Thoracic aorta (tissue), 2 donors: Measurements from ENCODE around the gene N4BP2L2. TPM values are rescaled to one million over a fixed set of nuclear protein-coding genes. Genes with fewer than 3 reads are reported as not detected.

ENCODE experiments used
- ATAC-seq: fragments of 150-250 bp; one replicate; pipeline ENCODE4 v1.8.0; 2017; ENCODE audit warnings: low read depth; ENCODE audit not compliant: insufficient number of reproducible peaks, low FRiP score
- DNase-seq: peaks from one replicate; pipeline ENCODE4 v3.0.0-alpha.2; 2020; ENCODE audit warnings: low spot score
- H3K27ac ChIP-seq, 2 donors: fragments of 200-600 bp; sonication (generic); 1 replicate in 1 of 2; 2 replicates in 1 of 2; pipeline ENCODE4 v1.5.1; 2016; ENCODE audit warnings: mild to moderate bottlenecking in 2 of 2, moderate library complexity in 2 of 2
- H3K27me3 ChIP-seq: fragments of 200-600 bp; sonication (generic); replicated peaks from 2 replicates; pipeline ENCODE4 v1.6.0; 2016; ENCODE audit warnings: mild to moderate bottlenecking; ENCODE audit not compliant: insufficient read depth
- H3K36me3 ChIP-seq: fragments of 200-600 bp; sonication (generic); one replicate; pipeline ENCODE4 v1.5.1; 2016
- H3K4me1 ChIP-seq, 2 donors: fragments of 200-600 bp; sonication (generic); 1 replicate in 1 of 2; 2 replicates in 1 of 2; pipeline versions ENCODE4 v1.5.1 to v1.6.0; 2016; ENCODE audit warnings: low read depth in 2 of 2, mild to moderate bottlenecking in 1 of 2; ENCODE audit not compliant: control insufficient read depth in 1 of 2
- H3K4me3 ChIP-seq: fragments of 200-600 bp; sonication (generic); 2 replicates; pipeline ENCODE4 v1.5.1; 2016; ENCODE audit warnings: mild to moderate bottlenecking
- H3K9me3 ChIP-seq: fragments of 200-600 bp; sonication (generic); 2 replicates; pipeline ENCODE4 v1.5.1; 2016
- CTCF ChIP-seq: fragments of 200-600 bp; sonication (generic); IDR thresholded peaks from one replicate; pipeline ENCODE4 v1.5.1; 2019; ENCODE audit warnings: antibody characterized with exemption
- total RNA-seq, 2 donors: library from RNA; depleted of rRNA; stranded (reverse); fragments of >200 nt; gene quantifications; one replicate each; pipeline versions ENCODE4 v1.1.0 to v1.2.3, GENCODE V29; 2016

Gene N4BP2L2
- total RNA-seq, 2 donors from 2014 or later, result 135 to 251 TPM

GRCh38 chr13:32384702-32385101 lies 153.9 kb downstream of the N4BP2L2 start:
- no peaks in the 10 kb centered on the region for H3K4me1 ChIP-seq
- H3K27me3 ChIP-seq, result no peaks in the 10 kb centered on the region
- H3K36me3 ChIP-seq, result no peaks in the 10 kb centered on the region
- DNase-seq (no peak), ATAC-seq (no peak)
- no peaks in the 10 kb centered on the region for H3K9me3 ChIP-seq
- TF ChIP-seq CTCF, result no peak
- H3K27ac ChIP-seq, result no peak overlapping the region
- H3K4me3 ChIP-seq, result no peak overlapping the region

- ATAC-seq (no peak), DNase-seq (no peak)
- H3K27me3 ChIP-seq, result no peaks in the 10 kb centered on the region
- H3K4me1 ChIP-seq, result no peaks in the 10 kb centered on the region
- TF ChIP-seq CTCF, result no peak
- H3K27ac ChIP-seq, result no peak overlapping the region
- H3K9me3 ChIP-seq, result no peaks in the 10 kb centered on the region
- H3K36me3 ChIP-seq, result no peaks in the 10 kb centered on the region
- no peak overlapping the region for H3K4me3 ChIP-seq
These were observed 154.6 kb downstream of the N4BP2L2 start for GRCh38 chr13:32383836-32384618.

Other genes starting within 250 kb of the N4BP2L2 start
- not detected for gene ZAR1L, start 223.4 kb downstream of the N4BP2L2 start, total RNA-seq
- gene BRCA2, start 223.3 kb downstream of the N4BP2L2 start, total RNA-seq, result 1 to 10 TPM; 1.5 to 4.6 TPM
- 10 to 100 TPM; 17.1 to 31.7 TPM for gene N4BP2L1, start 110.7 kb downstream of the N4BP2L2 start, total RNA-seq
- gene PDS5B, start 47.7 kb upstream of the N4BP2L2 start, total RNA-seq, result 10 to 100 TPM; 44.0 to 47.1 TPM